ENCODE measurements around the gene KLHDC7A.

The KLHDC7A gene

DNA sequence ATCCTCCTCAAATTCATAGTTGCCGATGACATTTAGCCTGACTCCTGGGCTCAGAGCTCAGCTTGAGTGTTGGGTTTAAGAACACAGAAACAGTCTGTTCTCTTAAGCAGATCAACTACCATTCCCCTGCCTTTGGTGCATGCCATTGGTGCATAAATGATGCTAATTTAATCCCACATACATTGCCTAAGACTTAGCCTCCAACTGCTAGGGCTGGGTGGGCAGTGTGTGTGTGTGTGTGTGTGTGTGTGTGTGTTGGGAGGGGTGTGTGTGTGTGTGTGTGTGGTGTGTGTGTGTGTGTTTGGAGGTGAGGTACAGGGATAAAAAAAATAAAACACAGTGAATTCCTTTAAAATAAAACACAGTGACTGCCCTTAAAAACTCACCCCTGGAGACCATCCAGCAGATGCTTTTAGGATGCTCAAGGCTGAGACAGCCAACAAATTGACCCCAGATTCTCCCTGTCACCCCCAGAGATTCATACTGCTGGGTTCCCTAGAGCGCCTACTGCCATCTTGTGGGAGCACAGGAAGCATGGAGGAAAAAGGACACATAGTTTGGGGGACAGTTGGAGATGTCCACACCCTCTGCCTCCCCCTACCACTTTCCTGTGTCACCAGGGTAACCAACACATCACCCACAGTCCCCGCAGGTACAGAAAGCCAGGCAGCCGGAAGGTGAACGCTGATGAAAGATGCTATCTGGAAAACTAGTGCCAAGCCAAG lies 30.6 kb downstream of the KLHDC7A start:
- DNase-seq = no peak

DNA sequence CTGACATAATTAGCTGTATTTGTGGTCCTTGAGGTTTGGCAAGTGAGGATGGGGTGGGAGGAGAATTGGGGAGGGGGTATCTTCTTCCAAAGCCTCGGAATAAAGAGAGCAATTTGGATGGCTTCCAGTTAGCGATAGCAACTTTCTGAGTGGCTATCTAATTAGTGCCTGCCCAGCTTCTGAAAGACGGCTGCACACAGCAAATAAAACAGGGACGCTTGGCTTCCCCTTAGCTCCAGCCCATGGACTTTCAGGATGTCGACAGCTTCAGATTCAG lies 31.1 kb downstream of the KLHDC7A start:
- no peak for DNase-seq

DNA sequence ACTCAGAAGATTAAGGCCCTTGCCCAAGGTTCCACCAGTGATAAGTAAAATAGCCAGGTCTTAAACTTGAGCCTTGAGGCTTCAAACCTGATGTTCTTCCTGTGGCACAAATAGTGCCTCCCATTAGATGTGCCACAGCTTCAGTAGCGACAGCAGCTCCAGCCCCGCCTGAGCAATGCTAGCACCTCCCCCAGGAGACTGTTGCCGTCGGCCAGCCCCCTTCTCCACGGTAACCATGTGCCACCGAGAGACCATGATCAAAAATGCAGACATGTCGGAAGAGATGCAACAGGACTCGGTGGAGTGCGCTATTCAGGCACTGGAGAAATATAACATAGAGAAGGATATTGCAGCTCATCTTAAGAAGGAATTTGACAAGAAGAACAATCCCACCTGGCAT lies 32.2 kb downstream of the KLHDC7A start:
- no peak for DNase-seq

DNA sequence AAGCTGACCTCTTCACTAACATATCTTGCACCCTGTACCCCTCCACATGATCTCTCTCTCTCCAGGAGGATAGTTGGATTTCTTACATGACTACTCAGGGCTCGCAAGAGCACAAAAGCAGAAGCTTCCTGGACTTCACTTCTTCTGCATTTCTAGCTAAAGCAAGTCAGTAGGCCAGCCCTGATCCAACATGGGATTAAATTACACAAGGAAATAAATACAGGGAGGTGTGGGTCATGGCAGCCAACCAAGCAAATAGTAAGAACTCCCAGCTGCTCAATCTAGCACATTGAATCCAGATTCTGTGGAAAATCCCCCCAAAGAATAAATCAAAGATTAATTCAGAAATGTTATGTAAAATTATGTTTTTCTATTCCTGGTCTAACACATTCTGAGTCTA lies 33.3 kb downstream of the KLHDC7A start:
- DNase-seq = no peak

DNA sequence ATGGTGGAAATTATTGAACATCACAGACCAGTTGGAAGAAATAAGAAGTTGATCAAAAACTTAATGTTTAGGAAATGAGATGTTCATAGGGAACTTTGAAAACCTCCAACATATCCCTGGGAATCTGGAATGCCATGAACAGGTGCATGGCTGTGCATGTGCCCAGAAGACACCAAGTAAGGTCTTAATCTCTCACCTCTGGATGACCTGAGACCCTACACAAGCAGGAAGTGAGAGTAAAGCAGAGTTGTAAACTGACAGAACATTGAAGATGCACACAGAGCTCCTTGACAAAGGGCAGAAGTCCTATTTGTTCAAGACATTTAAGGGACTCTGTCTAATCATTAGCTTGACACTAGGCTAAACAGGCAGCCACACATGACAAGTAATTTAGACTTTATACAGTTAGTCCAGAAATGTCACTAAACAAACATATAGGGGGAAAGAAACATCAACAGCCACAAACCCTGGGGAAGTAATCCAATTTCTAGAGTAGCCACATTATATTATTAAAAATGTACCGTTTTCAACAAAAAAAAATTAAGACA lies 34.5 kb downstream of the KLHDC7A start:
- DNase-seq = no peak

DNA sequence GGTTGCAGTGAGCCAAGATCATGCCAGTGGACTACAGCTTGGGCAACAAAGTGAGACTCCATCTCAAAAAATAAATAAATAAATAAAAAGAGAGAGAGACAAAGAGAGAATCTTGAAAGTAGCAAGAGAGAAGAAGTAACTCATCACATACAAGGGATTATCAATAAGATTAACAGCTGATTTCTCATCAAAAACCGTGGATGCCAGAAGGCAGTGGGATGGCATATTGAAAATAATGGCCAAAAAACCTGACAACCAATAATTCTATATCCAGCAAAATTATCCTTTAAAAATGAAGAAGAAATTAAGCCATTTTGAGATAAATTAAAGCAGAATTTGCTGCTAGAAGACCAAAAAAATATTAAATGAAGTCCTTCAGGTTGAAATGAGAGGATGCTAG lies 35.7 kb downstream of the KLHDC7A start:
- DNase-seq = no peak

DNA sequence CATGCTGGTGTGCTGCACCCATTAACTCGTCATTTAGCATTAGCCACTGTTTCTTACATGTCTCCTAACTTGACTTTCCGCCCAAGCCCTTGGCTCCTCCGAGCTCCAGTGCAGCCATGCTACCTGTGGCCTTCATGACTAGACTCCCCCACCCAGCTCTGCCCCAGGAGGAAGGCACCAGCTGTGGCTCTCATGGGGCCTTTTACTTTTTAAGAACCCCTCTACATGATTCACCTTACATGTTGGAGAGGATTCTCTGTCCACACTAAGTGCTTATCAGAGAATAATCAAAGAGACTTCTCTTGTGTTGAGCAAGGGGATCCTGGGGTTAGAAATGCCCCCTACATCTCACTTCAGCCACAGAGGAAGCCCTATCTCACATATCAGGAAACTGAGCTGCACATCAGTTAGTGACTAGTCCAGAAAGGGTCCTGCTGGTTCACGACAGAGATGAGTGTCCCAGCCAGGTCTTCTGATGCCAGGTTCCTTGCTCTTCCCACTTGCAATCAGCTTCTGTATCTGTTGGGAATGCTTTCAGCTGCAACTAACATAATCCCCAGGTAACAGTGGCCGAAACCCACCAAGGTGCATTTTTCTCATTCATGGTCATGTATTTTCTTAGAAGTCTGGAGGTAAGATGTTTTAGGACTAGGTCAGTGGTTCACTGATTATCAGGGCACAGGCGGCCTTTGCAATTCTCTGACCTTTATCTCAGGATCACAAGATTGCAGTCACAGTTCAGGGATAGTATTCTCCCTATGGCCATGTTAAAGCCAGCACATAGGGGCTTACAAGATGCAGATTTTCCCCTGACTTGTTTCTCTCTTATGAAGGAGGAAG lies 45.9 kb downstream of the KLHDC7A start:
- DNase-seq = no peak

DNA sequence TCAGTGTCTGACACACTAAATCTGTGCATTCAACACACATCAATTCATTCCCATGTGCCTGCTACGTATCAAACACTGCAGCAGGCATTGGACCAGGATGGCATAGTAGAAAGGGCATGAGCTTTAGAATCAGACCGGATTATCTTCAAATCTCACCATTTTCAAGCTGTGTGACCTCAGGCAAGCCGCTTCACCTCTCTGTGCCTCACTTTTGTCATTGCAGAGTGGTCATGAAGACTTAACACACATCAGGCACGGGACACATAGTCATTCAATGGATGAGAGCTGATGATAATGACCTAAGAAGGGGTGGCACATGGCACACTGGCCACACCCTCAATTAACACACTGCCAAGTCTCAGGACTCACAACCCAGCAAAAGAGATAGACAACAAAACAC lies 46.8 kb downstream of the KLHDC7A start:
- no peak for DNase-seq

DNA sequence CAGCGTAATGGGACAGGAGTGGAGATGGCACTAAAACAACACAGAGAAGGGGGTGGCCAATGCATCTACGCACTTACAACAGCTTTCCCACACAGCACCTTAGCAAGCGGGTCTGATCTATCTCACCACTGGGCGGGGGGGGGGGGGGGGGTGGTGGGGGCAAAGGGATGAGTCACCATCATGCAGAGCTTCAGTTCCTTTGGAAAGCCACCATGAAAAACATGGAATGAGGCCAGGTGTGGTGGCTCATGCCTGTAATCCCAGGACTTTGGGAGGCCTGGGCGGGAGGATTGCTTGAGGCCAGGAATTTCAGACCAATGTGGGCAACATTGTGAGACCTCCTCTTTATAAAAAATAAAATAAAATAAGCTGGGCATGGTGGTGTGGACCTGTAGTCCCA lies 47.2 kb downstream of the KLHDC7A start:
- no peak for DNase-seq

DNA sequence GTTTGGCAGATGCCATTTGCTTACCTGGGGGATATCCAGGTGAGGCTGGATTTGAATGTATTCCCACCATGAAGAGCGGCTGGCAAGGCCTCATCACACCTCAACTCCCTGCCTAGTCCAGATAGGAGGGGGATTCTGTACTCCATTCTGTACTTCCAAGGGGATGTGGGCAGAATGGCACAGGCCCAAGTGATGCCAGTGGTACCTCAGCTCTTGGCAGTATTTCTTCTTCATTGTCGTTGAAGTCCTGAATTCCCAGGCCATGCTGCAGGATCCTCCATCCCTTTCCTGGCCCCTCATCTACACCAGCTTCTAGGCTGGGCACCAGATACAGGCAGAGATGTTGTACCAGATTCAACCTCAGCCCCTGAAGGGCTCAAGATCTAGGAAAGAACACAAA lies 47.9 kb downstream of the KLHDC7A start:
- DNase-seq = no peak

DNA sequence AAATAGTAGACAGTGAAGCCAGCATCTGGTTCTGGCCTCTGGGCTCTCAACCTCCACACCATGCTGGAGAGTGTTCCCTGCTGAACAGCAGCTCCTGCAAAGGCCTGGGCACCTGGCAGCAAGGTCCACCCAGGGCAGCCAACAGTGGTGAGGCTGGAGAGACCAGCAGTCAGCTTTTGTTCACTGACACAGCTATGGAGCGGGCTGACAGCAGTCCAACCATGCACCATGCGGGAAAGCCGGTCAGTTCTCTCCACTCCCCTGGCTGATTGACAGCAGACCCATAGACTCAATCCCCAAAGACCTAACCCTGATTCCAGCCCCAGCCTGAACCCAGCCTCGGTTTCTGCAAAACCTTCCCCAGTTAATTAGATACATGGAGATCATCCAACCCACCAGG lies 49.0 kb downstream of the KLHDC7A start:
- no peak for DNase-seq

DNA sequence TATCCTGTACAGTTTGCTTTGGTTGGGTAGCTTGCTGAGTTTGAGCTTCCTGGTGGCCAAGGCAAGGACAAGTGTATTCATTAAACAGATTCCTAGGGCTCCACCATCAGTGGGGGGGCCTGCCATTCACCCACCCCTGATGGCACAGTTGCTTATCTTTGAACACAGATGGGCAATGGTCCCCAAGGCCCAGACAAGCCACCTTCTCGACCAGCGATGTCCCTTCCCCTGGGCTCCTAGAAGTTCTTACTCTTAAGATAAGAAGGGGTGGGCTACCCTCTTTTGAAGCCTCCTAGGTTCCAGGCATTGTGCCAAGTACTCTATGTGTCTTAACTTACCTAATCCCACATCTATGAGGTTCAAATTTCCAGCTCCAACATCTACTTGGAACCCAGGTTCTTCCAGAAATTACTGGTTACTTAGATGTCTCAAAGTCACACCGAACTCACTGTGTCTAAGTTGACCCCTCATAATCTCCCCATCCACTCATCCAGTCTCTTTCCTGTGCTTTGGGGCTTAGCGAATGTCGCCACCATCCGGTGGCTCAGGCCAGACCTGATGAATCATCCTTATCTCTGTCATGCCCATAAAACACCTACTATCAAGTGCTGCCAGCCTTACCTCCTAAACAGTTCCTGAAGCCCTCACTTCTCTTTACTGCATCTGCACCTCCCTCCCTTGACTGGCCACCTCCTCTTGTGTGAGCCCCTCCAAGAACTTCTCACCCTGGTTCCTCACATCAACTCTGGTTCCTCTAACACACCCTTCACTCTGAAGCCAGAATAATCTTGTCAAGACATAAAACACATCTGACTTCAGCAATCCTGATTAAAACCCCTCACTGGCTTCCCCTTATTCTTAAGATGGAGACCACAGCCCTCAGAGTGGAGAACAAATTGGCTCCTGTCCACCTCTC lies 50.1 kb downstream of the KLHDC7A start:
- no peak for DNase-seq

DNA sequence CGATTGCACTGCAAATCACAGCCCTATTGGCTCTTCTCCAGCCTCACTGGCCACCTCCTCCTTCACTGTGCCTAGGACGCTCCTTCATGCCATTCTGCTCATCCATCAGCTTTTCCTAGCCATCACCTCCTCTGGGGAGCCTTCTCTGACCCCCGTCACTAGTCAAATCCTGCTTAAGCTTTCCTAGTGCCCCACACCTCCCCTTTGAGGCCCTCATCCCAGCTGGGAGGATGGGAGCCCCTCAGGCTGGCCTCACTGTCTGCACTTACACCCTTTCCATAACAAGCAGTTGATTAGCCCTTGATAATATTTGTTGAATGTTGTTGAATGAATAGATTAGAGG lies 50.7 kb downstream of the KLHDC7A start:
- no peak for DNase-seq

DNA sequence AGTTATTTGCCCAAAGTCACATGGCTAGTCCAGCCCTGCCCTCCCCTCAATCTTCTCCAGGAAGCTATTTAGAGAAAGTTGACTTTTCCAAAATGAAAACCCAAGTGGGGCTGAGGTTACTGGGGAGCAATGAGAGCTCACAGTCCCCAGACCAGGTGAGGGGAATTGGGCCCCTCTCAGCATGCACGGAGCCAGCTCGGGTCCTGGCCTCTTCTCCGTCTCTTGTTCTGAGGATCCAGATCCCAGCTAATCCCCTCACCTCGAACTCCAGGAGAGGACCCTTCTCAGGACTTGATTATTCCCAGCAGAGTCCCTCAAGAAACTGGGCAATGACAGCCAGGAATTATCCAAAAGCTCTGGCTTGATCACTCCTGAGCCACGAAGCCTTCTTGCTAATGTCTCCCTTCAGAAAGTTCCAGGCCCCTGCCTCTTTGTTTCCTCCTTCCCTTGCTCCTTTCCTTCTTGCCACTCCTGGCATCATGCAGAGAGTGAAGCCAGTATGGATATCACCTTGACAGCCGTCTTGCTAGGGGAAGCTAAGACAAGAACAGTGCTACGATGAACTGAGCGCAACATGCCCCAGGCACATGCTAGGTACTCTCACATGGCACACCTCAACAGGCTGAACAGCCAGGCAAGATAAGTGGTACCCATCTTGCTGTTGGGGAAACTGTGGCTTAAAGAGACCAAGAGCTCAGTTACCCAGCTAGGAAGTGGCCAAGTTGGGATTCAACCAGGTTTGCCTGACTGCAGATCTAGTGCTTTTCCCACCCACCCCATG lies 51.9 kb downstream of the KLHDC7A start:
- DNase-seq = no peak

DNA sequence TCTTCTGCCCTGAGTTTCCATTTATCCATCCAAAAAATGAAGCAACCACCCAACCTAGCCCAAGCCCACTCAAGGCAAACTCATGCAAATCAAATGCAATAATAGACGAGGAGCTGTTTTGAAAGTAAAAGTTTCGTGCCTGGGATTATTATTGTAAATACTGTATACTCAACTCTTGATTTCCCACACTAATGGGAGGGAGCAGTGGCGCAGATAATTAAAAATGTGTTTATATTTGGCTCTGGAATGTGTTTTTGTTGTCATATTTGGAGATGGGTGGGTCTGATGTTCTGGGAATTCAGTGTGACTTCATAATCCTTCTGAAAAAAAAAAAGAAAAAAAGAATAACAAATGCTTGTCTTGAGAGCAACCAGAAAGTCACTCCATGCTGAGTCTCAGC lies 52.5 kb downstream of the KLHDC7A start:
- no peak for DNase-seq

DNA sequence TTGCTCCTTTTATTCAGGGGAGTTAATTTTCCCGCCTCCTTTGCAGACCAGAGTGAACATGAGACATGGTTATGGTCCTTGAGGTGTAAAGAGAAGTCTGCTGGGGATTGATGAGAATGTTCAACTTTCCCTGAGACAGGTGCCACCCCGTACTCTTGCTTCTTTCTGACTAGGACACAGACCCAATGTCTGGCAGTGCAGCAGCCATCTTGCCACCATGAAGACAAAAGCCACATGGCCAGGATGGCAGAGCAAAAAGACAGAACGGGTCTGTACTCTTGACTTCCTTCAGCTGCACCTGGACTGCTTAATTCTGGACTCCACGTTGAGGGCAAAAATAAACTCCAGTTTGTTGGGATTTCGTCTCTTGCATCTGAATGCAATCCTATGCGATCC lies 54.1 kb downstream of the KLHDC7A start:
- no peak for DNase-seq

All from effector CD4-positive, alpha-beta T cell (primary cell).